Measurements from ENCODE around the gene FOXJ3. TPM values are rescaled to one million over a fixed set of nuclear protein-coding genes. Genes with fewer than 3 reads are reported as not detected.

Gene FOXJ3
- 10 to 100 TPM; 30.6 to 62.0 TPM for total RNA-seq

- H3K27ac ChIP-seq, result peak within 1 kb of the TSS; percentile 85
- no peaks in the 10 kb centered on the region for H3K36me3 ChIP-seq
- no peak for TF ChIP-seq CTCF (IDR thresholded peaks at IDR 0.05)
- H3K4me3 ChIP-seq, result peak within 1 kb of the TSS; percentile 97
- H3K27me3 ChIP-seq (replicated peaks; ENCODE audit: insufficient read depth), result no peaks in the 10 kb centered on the region
- peak; percentile 55 for DNase-seq (ENCODE audit: low spot score)
- no peaks in the 10 kb centered on the region for H3K9me3 ChIP-seq
- peaks cover 6 to 33% of the 10 kb centered on the region in 2 donors for H3K4me1 ChIP-seq (ENCODE audit: control insufficient read depth in 1 of 2, low read depth in 2 of 2)
- ATAC-seq (ENCODE audit: insufficient number of reproducible peaks, low FRiP score, low read depth), result peak; percentile 88
Observed at GRCh38 chr1:42335050-42335808, at the start of gene FOXJ3. FOXJ3 (minus strand) TSS chr1:42335235; CDS start chr1:42311093, 24,142 bp downstream.

- no peak for ATAC-seq (ENCODE audit: insufficient number of reproducible peaks, low FRiP score, low read depth)
- no peaks in the 10 kb centered on the region for H3K9me3 ChIP-seq
- H3K36me3 ChIP-seq, result no peaks in the 10 kb centered on the region
- DNase-seq (ENCODE audit: low spot score), result no peak
- H3K4me3 ChIP-seq, result peak overlapping the region; percentile 67
- no peaks in the 10 kb centered on the region for H3K27me3 ChIP-seq (replicated peaks; ENCODE audit: insufficient read depth)
- H3K4me1 ChIP-seq (ENCODE audit: control insufficient read depth in 1 of 2, low read depth in 2 of 2), result peaks cover 4 to 7% of the 10 kb centered on the region in 2 donors
- H3K27ac ChIP-seq, result no peak overlapping the region
- no peak for TF ChIP-seq CTCF (IDR thresholded peaks at IDR 0.05)
Observed at GRCh38 chr1:42381280-42381673, 46.2 kb upstream of the FOXJ3 start.

- no peaks in the 10 kb centered on the region for H3K9me3 ChIP-seq
- no peaks in the 10 kb centered on the region for H3K27me3 ChIP-seq (replicated peaks; ENCODE audit: insufficient read depth)
- DNase-seq (ENCODE audit: low spot score) (no peak), ATAC-seq (ENCODE audit: insufficient number of reproducible peaks, low FRiP score, low read depth) (no peak)
- H3K4me1 ChIP-seq (ENCODE audit: control insufficient read depth in 1 of 2, low read depth in 2 of 2), result peaks cover 4 to 7% of the 10 kb centered on the region in 2 donors
- peak within 1 kb of the TSS; percentile 67 for H3K4me3 ChIP-seq
- no peak for TF ChIP-seq CTCF (IDR thresholded peaks at IDR 0.05)
- H3K27ac ChIP-seq, result no peak within 1 kb of the TSS
- no peaks in the 10 kb centered on the region for H3K36me3 ChIP-seq
Observed at GRCh38 chr1:42380586-42381279, 45.7 kb upstream of the FOXJ3 start, which contains the start of gene RIMKLA. RIMKLA (plus strand) TSS chr1:42380792; CDS start chr1:42380935, 143 bp downstream.

- H3K9me3 ChIP-seq, result no peaks in the 10 kb centered on the region
- ATAC-seq (ENCODE audit: insufficient number of reproducible peaks, low FRiP score, low read depth) (no peak), DNase-seq (ENCODE audit: low spot score) (no peak)
- TF ChIP-seq CTCF (IDR thresholded peaks at IDR 0.05), result no peak
- no peak overlapping the region for H3K27ac ChIP-seq
- H3K4me3 ChIP-seq, result peak overlapping the region; percentile 67
- H3K4me1 ChIP-seq (ENCODE audit: control insufficient read depth in 1 of 2, low read depth in 2 of 2), result peaks cover 4 to 7% of the 10 kb centered on the region in 2 donors
- no peaks in the 10 kb centered on the region for H3K27me3 ChIP-seq (replicated peaks; ENCODE audit: insufficient read depth)
- no peaks in the 10 kb centered on the region for H3K36me3 ChIP-seq
Observed at GRCh38 chr1:42379794-42380585, 45.0 kb upstream of the FOXJ3 start.

- no peaks in the 10 kb centered on the region for H3K27me3 ChIP-seq (replicated peaks; ENCODE audit: insufficient read depth)
- H3K36me3 ChIP-seq, result no peaks in the 10 kb centered on the region
- H3K27ac ChIP-seq, result no peak overlapping the region
- no peaks in the 10 kb centered on the region for H3K9me3 ChIP-seq
- no peak for DNase-seq (ENCODE audit: low spot score)
- no peak for TF ChIP-seq CTCF (IDR thresholded peaks at IDR 0.05)
- no peaks in the 10 kb centered on the region for H3K4me1 ChIP-seq (ENCODE audit: control insufficient read depth in 1 of 2, low read depth in 2 of 2)
- H3K4me3 ChIP-seq, result no peak overlapping the region
- ATAC-seq (ENCODE audit: insufficient number of reproducible peaks, low FRiP score, low read depth), result no peak
Observed at GRCh38 chr1:42372796-42373195, 37.8 kb upstream of the FOXJ3 start.

Measured in thoracic aorta (tissue), 2 donors.